Stimulated activated CD4-positive, alpha-beta T cell treated with anti-CD3 and anti-CD28 coated beads, Interleukin-4, amount 100 ng/mL, for 1 hour (primary cell): ENCODE measurements around the gene AADAC.
"Not testable (repeated sequence)": the region's sequence is repeated elsewhere in the genome, so short reads cannot be mapped to it uniquely, and the experiment has no call there.

Experiments
- DNase-seq: peaks from one replicate; pipeline ENCODE4 v3.0.0-alpha.2; 2020

The AADAC gene

DNA sequence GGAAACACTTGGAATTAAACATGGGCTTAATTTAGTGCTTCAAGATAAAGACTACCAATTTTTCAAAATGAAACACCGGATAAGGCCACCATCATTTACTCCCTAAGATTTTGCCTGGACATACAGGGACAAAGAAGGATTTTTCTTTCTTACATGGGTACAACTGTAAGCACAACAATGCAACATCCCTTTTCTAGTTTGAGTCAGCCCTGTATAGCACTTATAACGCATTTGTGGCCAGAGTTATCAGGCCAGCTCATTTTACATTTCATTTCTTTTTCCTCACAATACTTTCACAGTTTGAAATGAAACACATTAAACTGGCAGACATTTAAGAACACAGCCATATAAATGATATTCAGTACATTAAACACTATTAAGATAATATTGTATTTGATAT, 49.7 kb downstream of the AADAC start:
- no peak for DNase-seq

DNA sequence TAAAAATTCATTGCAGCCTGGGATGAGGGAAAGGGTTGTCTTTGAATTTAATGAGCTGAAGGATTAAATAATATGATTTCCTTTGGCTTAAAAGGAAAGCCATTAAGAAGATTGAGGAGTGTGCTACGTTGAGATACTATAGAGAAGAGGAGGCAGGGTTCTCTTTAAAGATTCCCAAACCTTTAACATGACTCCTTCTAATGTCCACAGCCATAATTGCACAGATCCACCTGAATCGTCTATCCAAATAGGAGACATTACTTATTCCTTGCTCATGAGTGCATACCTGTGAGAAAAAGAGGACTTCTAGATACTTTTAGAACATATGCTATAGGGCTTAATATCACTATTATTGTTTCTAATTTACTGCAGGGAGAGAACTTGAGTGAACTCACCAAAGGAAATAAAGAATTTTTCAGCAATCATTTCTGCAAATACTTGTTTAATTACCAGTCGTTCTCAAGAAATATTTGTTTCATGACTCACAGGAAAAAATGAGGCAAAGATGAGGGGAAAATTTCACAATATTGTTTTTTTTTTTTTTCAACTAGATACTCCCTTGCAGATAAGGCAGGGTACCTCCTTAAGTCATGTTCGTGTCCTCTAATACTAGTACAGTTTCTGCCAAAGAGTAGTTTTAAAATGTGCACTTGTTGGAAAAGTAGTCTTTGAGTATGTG, 50.6 kb downstream of the AADAC start:
- DNase-seq: no peak

DNA sequence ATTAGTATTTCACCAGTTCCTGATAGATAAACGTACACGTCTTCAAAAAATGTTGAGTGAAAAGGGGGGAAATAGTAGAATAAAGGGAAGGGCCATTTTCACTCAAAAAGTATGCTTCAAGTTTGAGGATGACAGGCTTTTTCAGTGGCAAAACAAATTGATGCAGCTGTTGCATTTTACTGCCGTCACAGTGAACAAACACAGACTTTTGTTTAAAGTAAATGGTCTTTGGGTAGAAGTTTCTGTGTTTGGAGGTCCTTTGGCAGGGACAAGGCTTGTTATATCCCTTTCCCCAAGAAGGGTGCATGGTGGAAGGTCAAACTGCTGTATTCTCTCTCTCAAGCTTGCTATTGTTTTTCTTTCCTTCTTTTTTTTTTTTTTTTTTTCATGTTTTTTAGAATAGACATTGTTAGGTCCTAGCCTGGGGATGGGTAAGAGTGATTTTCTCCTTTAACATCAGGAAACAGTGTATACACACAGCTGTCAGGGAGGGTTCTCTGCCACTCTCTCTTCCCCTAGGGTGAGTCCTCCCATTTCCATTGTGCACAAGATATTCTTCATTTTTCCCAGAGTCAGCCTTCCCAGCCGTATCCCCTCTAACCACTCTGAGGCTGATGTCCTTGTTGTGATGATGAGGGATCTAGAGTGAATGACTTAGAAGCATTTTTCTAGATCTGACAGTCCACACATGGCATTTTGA, 52.9 kb downstream of the AADAC start:
- DNase-seq: no peak

- DNase-seq: no peak
These were observed 53.8 kb downstream of the AADAC start for GRCh38 chr3:151867666-151868065.

DNA sequence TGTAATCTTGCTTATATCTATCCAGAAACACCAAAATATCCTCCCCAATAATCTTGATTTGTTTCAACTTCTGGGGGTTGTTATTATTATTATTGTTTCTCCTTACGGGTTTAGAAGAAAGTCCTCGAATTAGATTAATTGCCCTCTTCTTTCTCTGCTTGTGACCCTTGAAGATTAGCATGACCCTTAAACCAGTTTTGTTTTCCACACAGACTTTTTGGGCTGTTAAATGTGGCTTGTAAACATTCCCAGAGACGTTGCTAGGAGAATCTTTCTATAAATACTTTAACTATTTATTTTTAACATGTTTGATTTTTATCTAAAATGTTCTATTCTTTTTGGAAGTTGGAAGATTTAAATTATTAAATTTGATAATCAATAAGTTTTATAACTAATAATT, 55.3 kb downstream of the AADAC start:
- DNase-seq: no peak

DNA sequence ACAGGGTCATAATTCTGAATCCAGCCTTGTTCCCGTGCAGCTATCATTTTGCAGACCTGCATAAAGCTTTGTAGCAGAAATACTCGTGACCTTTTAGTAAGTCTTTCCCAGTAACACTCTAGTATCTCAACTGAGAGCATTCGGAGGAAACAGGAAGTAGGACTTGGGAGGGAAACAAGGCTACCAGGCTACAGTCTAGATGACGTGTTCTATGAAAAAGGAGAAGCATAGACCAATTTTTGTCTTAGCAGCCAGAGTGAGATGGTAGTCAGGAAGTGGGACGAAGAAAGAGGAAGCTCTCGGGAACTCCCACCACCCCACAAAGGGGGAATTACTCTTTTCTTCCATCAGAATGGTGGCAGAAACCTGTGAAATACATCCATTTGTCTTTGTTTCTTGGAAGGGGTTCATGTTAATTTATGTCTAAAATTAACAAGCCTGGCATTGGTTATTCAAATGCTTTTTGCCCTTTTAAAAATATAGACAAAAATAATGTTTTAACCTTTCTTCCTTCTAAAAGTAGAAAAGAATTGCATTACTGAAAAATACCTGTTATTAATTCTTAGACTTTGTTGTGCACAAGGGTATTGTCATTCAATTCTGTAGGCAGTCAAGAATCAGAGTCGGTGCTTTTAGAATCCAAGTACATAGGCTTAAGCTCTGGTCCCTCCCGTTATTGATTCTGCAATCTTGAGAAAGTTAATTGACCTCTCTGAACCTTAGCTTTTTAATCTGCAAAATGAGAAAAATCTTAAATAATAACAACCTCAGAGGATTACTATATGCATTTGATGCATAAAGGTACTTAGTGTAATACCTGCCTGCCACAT, 57.9 kb downstream of the AADAC start:
- DNase-seq: no peak

- DNase-seq: no peak
These were observed 59.5 kb downstream of the AADAC start, which contains the start of gene SUCNR1 for GRCh38 chr3:151873398-151873797. Gene SUCNR1, plus strand, starts transcription at chr3:151873643. Its CDS starts 6,250 bp downstream, at chr3:151879893.

DNA sequence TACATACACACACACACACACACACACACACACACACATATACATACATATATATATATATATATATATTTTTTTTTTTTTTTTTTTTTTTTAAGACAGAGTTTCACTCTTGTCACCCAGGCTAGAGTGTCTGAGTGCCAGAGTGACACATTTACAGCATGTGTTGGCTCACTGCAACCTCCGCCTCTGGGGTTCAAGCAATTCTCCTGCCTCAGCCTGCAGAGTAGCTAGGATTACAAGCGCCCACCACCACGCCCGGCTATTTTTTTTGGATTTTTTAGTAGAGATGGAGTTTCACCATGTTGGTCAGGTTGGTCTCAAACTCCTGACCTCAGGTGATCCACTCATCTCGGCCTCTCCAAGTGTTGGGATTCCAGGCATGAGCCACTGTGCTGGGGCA, 60.2 kb downstream of the AADAC start:
- DNase-seq: not testable (repeated sequence)

- DNase-seq: no peak
These were observed 61.8 kb downstream of the AADAC start for GRCh38 chr3:151875759-151876158.

DNA sequence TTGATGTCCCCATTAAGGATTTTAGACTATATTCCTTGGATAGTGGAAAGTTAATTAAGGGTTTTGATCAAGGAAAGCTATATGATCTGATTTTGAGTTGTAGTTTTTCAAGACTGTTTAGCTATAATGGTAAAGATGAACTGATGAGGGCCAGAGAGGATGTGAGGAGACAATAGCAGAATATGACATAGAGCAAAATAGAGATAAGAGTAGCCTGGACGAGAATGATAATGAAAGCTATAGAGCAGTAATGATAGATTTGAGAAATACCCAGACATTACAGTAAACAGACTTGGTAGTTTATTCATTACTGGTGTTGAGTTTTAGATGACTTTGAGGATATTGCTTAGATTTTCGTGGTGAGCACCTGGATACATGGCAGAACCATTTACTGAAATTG, 63.4 kb downstream of the AADAC start:
- no peak for DNase-seq
